ENCODE measurements around the gene EMILIN1. TPM values are rescaled to one million over a fixed set of nuclear protein-coding genes. Genes with fewer than 3 reads are reported as not detected.
A peak's percentile ranks its signal among the peaks of the same experiment; 100 is the strongest.

Gene EMILIN1
- total RNA-seq, 1 donor from 2014 or later = 0.95 TPM

- no peaks in the 10 kb centered on the region for H3K9me3 Mint-ChIP-seq (ENCODE audit: unreplicated experiment)
- Histone ChIP-seq H3K9ac (ENCODE audit: low read length) (no peak overlapping the region), H3K4me1 (ENCODE audit: insufficient read depth, low read length) (peaks cover 7% of the 10 kb centered on the region), H3K27ac (ENCODE audit: low read depth, low read length) (no peak overlapping the region), H3K27me3 (ENCODE audit: insufficient read depth, low read length) (no peaks in the 10 kb centered on the region), H3K4me3 (ENCODE audit: insufficient read depth, low read depth, low read length) (no peak overlapping the region), H3K36me3 (ENCODE audit: insufficient read depth, low read length) (peaks cover 50% of the 10 kb centered on the region), H3K4me2 (ENCODE audit: low read length) (no peak overlapping the region), H3K9me3 (ENCODE audit: insufficient read depth, low read depth, low read length) (no peaks in the 10 kb centered on the region), H3K79me2 (ENCODE audit: insufficient read depth, low read length) (peaks cover 17% of the 10 kb centered on the region), H4K20me1 (ENCODE audit: insufficient read depth, low read length) (peaks cover 85% of the 10 kb centered on the region), H2AFZ (ENCODE audit: low read depth, low read length) (no peak overlapping the region)
- no peak overlapping the region for H3K4me3 Mint-ChIP-seq (ENCODE audit: unreplicated experiment)
- H3K36me3 Mint-ChIP-seq (ENCODE audit: low read depth, unreplicated experiment) = peaks cover 33% of the 10 kb centered on the region
- DNase-seq (ENCODE audit: low read depth) (no peak), FAIRE-seq (no peak)
- H3K27ac Mint-ChIP-seq (ENCODE audit: unreplicated experiment) = no peak overlapping the region
- TF ChIP-seq CTCF (IDR thresholded peaks at IDR 0.05; ENCODE audit: insufficient read depth, low read depth, low read length) (no peak), EZH2 (IDR thresholded peaks at IDR 0.05; ENCODE audit: insufficient read depth, low read length) (no peak)
- no peaks in the 10 kb centered on the region for H3K27me3 Mint-ChIP-seq (ENCODE audit: low read depth, unreplicated experiment)
- peaks cover 5% of the 10 kb centered on the region for H3K4me1 Mint-ChIP-seq (ENCODE audit: low read depth, unreplicated experiment)
These were observed 38.5 kb upstream of the EMILIN1 start for GRCh38 chr2:27039871-27040270.

GRCh38 chr2:27040282-27040681, 38.1 kb upstream of the EMILIN1 start:
- H3K27me3 ChIP-seq (ENCODE audit: insufficient read depth, low read length) = no peaks in the 10 kb centered on the region
- H3K4me2 ChIP-seq (ENCODE audit: low read length) = no peak overlapping the region
- no peak overlapping the region for H3K9ac ChIP-seq (ENCODE audit: low read length)
- no peak for TF ChIP-seq EZH2 (IDR thresholded peaks at IDR 0.05; ENCODE audit: insufficient read depth, low read length)
- no peak for TF ChIP-seq CTCF (IDR thresholded peaks at IDR 0.05; ENCODE audit: insufficient read depth, low read depth, low read length)
- no peaks in the 10 kb centered on the region for H3K9me3 ChIP-seq (ENCODE audit: insufficient read depth, low read depth, low read length)
- H3K27ac Mint-ChIP-seq (ENCODE audit: unreplicated experiment) = no peak overlapping the region
- peaks cover 7% of the 10 kb centered on the region for H3K4me1 ChIP-seq (ENCODE audit: insufficient read depth, low read length)
- FAIRE-seq (no peak), DNase-seq (ENCODE audit: low read depth) (no peak)
- H3K36me3 ChIP-seq (ENCODE audit: insufficient read depth, low read length) = peaks cover 46% of the 10 kb centered on the region
- peaks cover 32% of the 10 kb centered on the region for H3K36me3 Mint-ChIP-seq (ENCODE audit: low read depth, unreplicated experiment)
- no peak overlapping the region for H2AFZ ChIP-seq (ENCODE audit: low read depth, low read length)
- peaks cover 13% of the 10 kb centered on the region for H3K79me2 ChIP-seq (ENCODE audit: insufficient read depth, low read length)
- no peak overlapping the region for H3K27ac ChIP-seq (ENCODE audit: low read depth, low read length)
- no peak overlapping the region for H3K4me3 Mint-ChIP-seq (ENCODE audit: unreplicated experiment)
- peaks cover under 1% of the 10 kb centered on the region for H3K4me1 Mint-ChIP-seq (ENCODE audit: low read depth, unreplicated experiment)
- no peak overlapping the region for H3K4me3 ChIP-seq (ENCODE audit: insufficient read depth, low read depth, low read length)
- peaks cover 81% of the 10 kb centered on the region for H4K20me1 ChIP-seq (ENCODE audit: insufficient read depth, low read length)
- no peaks in the 10 kb centered on the region for H3K9me3 Mint-ChIP-seq (ENCODE audit: unreplicated experiment)
- no peaks in the 10 kb centered on the region for H3K27me3 Mint-ChIP-seq (ENCODE audit: low read depth, unreplicated experiment)

GRCh38 chr2:27041752-27042151, 36.7 kb upstream of the EMILIN1 start:
- peaks cover 66% of the 10 kb centered on the region for H4K20me1 ChIP-seq (ENCODE audit: insufficient read depth, low read length)
- no peaks in the 10 kb centered on the region for H3K27me3 ChIP-seq (ENCODE audit: insufficient read depth, low read length)
- H3K36me3 ChIP-seq (ENCODE audit: insufficient read depth, low read length) = peaks cover 31% of the 10 kb centered on the region
- H2AFZ ChIP-seq (ENCODE audit: low read depth, low read length) = no peak overlapping the region
- Mint-ChIP-seq H3K4me3 (ENCODE audit: unreplicated experiment) (no peak overlapping the region), H3K27ac (ENCODE audit: unreplicated experiment) (no peak overlapping the region), H3K9me3 (ENCODE audit: unreplicated experiment) (no peaks in the 10 kb centered on the region), H3K4me1 (ENCODE audit: low read depth, unreplicated experiment) (no peaks in the 10 kb centered on the region), H3K36me3 (ENCODE audit: low read depth, unreplicated experiment) (peaks cover 26% of the 10 kb centered on the region), H3K27me3 (ENCODE audit: low read depth, unreplicated experiment) (no peaks in the 10 kb centered on the region)
- H3K79me2 ChIP-seq (ENCODE audit: insufficient read depth, low read length) = no peaks in the 10 kb centered on the region
- H3K4me2 ChIP-seq (ENCODE audit: low read length) = peak overlapping the region; percentile 12
- H3K27ac ChIP-seq (ENCODE audit: low read depth, low read length) = peak overlapping the region; percentile 20
- H3K4me1 ChIP-seq (ENCODE audit: insufficient read depth, low read length) = peaks cover 7% of the 10 kb centered on the region
- no peak overlapping the region for H3K4me3 ChIP-seq (ENCODE audit: insufficient read depth, low read depth, low read length)
- FAIRE-seq (no peak), DNase-seq (ENCODE audit: low read depth) (peak; percentile 33)
- no peak overlapping the region for H3K9ac ChIP-seq (ENCODE audit: low read length)
- H3K9me3 ChIP-seq (ENCODE audit: insufficient read depth, low read depth, low read length) = no peaks in the 10 kb centered on the region
- TF ChIP-seq CTCF (IDR thresholded peaks at IDR 0.05; ENCODE audit: insufficient read depth, low read depth, low read length) (no peak), EZH2 (IDR thresholded peaks at IDR 0.05; ENCODE audit: insufficient read depth, low read length) (no peak)

Measured in astrocyte (in vitro differentiated cells and primary cell).